22Rv1 (cell line): Measurements from ENCODE around the gene EID3.

Experiments used
- H3K27ac ChIP-seq: fragments of 450-650 bp; 2 replicates; pipeline ENCODE4 v1.5.1; 2017
- ZFX ChIP-seq: fragments of 450-650 bp; IDR thresholded peaks from 2 replicates; pipeline ENCODE4 v1.6.1; 2017; ENCODE audit warnings: antibody characterized with exemption, borderline replicate concordance
- TF ChIP-seq, protein P1 (sequence below): fragments of 450-650 bp; IDR thresholded peaks from 2 replicates; pipeline ENCODE4 v1.5.1; 2017; ENCODE audit warnings: mild to moderate bottlenecking

Gene EID3

GRCh38 chr12:104296718-104297117 lies 6.8 kb upstream of the EID3 start:
- H3K27ac ChIP-seq = no peak overlapping the region
- no peak for TF ChIP-seq ZFX
- TF ChIP-seq, protein P1, sequence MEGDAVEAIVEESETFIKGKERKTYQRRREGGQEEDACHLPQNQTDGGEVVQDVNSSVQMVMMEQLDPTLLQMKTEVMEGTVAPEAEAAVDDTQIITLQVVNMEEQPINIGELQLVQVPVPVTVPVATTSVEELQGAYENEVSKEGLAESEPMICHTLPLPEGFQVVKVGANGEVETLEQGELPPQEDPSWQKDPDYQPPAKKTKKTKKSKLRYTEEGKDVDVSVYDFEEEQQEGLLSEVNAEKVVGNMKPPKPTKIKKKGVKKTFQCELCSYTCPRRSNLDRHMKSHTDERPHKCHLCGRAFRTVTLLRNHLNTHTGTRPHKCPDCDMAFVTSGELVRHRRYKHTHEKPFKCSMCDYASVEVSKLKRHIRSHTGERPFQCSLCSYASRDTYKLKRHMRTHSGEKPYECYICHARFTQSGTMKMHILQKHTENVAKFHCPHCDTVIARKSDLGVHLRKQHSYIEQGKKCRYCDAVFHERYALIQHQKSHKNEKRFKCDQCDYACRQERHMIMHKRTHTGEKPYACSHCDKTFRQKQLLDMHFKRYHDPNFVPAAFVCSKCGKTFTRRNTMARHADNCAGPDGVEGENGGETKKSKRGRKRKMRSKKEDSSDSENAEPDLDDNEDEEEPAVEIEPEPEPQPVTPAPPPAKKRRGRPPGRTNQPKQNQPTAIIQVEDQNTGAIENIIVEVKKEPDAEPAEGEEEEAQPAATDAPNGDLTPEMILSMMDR = no peak

- H3K27ac ChIP-seq = no peak overlapping the region
- TF ChIP-seq, protein P1 = no peak
- TF ChIP-seq ZFX = no peak
These were observed 5.9 kb upstream of the EID3 start for GRCh38 chr12:104297477-104298113.

DNA sequence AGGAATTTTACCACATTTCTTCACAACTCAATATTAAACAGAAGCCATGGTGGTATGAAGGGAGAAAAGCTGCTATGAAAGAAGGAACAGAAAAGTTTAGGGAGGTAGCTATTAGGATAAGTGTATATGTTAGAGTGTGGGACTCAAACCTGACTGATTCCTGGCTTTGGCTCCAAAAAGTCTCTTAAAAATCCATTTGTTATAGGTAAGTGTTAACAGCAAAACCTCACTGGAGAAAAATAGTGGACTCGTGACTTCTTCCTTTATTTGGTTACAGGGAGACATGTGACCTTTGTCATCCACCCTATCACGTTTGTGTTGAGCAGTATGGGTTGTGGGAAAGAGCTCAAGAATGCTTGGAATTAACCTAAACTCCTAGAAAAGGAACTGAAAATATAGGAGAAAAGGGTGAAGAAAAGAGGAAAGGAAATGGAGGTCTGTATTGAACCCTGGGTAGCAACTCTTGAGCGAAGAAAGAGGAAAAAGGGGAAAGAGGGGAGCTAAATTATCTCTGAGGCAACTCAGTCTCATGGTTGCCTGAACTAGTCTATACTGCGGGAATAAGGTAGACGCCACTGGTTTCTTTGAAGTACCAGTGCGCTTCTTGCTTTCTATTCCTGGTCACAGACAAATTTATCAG lies 3.6 kb upstream of the EID3 start:
- H3K27ac ChIP-seq = 0 out of 2 replicates have a peak overlapping the region, but pooled peaks have one; percentile 17
- TF ChIP-seq ZFX = no peak
- TF ChIP-seq, protein P1 = no peak

DNA sequence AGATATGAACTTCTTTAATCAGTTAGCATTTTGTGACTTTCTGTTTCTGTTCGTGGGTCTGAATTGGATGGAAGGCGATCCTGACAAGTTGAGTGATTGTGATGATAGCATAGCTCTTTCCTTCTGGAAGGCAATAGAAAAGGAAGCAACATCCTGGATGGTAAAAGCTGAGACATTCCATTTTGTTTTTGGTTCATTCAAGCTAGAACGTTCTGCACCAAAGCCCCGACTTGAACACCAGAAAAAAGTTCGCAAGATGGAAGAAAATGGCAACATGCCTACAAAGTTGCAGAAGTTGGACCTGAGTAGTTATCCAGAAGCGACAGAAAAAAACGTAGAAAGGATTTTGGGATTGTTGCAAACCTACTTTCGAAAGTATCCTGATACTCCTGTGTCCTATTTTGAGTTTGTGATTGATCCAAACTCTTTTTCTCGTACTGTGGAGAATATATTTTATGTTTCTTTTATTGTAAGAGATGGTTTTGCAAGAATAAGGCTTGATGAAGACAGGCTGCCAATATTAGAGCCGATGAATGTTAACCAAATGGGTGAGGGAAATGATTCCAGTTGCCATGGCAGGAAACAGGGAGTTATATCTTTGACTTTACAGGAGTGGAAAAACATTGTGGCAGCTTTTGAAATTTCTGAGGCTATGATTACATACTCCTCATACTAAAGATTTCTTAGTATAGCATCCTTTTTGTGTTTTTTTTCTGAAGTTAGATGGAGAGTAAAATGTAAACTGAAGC lies 896 bp downstream of the EID3 start:
- TF ChIP-seq ZFX = no peak
- TF ChIP-seq, protein P1 = no peak

GRCh38 chr12:104305349-104305748 lies 1.8 kb downstream of the EID3 start:
- H3K27ac ChIP-seq = no peak overlapping the region
- no peak for TF ChIP-seq ZFX
- TF ChIP-seq, protein P1 = no peak

More for the DNA sequence above, 896 bp downstream of the EID3 start:
- H3K27ac ChIP-seq = 0 out of 2 replicates have a peak overlapping the region, but pooled peaks have one; percentile 30

DNA sequence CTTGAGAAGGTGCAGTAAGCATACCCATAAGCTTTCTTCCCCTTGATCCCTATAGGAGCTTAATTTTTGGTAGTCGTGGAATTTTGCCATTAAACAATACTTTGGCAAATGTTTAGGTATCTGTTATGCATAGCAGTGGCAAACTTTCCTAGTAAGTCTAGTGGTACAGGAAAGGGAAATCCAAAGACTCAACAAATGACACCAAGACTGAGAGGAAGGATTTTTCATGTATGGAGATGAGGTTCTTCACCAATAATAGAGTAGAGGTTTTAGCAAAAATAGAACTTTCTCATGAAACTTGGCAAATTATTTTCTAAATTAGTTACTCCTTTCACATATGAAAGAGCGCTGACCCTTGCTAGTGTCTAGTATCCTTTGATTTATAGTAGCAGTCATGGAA lies 2.8 kb downstream of the EID3 start:
- TF ChIP-seq, protein P1 = no peak
- no peak for TF ChIP-seq ZFX
- H3K27ac ChIP-seq = no peak overlapping the region
